Ovary (tissue), 9 donors: Measurements from ENCODE around the gene HBZ. TPM values are rescaled to one million over a fixed set of nuclear protein-coding genes. Genes with fewer than 3 reads are reported as not detected.

Experiments
- DNase-seq, 5 donors: peaks; one replicate each; pipeline ENCODE4 v3.0.0-alpha.2; 2019 to 2020
- H3K27ac ChIP-seq, 2 donors: fragments of 200-600 bp; one replicate each; pipeline versions ENCODE4 v1.5.1 to v1.8.0; 2019 to 2022
- H3K27me3 ChIP-seq: fragments of 200-600 bp; one replicate; pipeline ENCODE4 v1.8.0; 2022
- H3K36me3 ChIP-seq: fragments of 200-600 bp; sonication (generic); one replicate; pipeline ENCODE4 v1.5.1; 2019
- H3K4me1 ChIP-seq: one replicate; pipeline ENCODE4 v1.8.1; 2013; ENCODE audit warnings: mild to moderate bottlenecking, moderate library complexity; ENCODE audit not compliant: insufficient read depth
- H3K4me3 ChIP-seq: fragments of 200-600 bp; sonication (generic); one replicate; pipeline ENCODE4 v1.5.1; 2017
- H3K9me3 ChIP-seq, 2 donors: fragments of 200-600 bp in 1 of 2; sonication (generic) in 1 of 2; one replicate each; pipeline versions ENCODE4 v1.5.1 to v1.8.1; 2013 to 2019; ENCODE audit warnings: mild to moderate bottlenecking in 1 of 2, moderate library complexity in 1 of 2
- EP300 ChIP-seq: sonication (generic); formaldehyde crosslinking; IDR thresholded peaks from one replicate; pipeline ENCODE4 v1.6.1; 2017; ENCODE audit warnings: antibody characterized with exemption
- POLR2A ChIP-seq: fragments of 450-650 bp; IDR thresholded peaks from one replicate; pipeline ENCODE4 v1.6.1; 2017; ENCODE audit warnings: antibody characterized with exemption, mild to moderate bottlenecking, moderate library complexity
- WGBS, 3 donors: extraction: QIAGEN DNeasy Blood & Tissue Kit in 1 of 3; methylation state at CpG; one replicate each; pipeline versions ENCODE4 v1.1.5 to v1.1.7; 2013 to 2017; 5-methylcytosine and 5-hydroxymethylcytosine counted together
- intact Hi-C, 4 donors: fragments of 100-400 bp; cut with DNase I; formaldehyde crosslinking; loops; one replicate each; pipeline versions ENCODE4 v1.11.0 to v1.15.1; 2022 to 2023
- polyA plus RNA-seq, 2 donors: library from polyadenylated mRNA; stranded (reverse); fragments of 200-250 nt in 1 of 2; fragments of 350-450 nt in 1 of 2; fragmentation: Illumina TruSeq in 1 of 2; extraction: RNeasy Lipid Tissue Mini Kit (QIAGEN cat#74804) in 1 of 2; gene quantifications; one replicate each; pipeline ENCODE4 v1.2.3, GENCODE V29; 2013 to 2014
- total RNA-seq, 7 donors: library from RNA; depleted of rRNA in 2 of 7; stranded (reverse); fragments of >200 nt in 2 of 7; fragmentation: NEBNext Ultra II Directional in 3 of 7; extraction: Animal tissue kit (Norgen Biotek cat#: 25700) in 3 of 7; gene quantifications; one replicate each; pipeline versions ENCODE4 v1.1.0 to v1.2.4, GENCODE V29; 2016 to 2023
- TF ChIP-seq, protein P1 (sequence below), 3 donors: fragments of 450-650 bp in 2 of 3; fragments of 200-600 bp in 1 of 3; IDR thresholded peaks; one replicate each; pipeline versions ENCODE4 v1.5.1 to v1.8.0; 2016 to 2022; ENCODE audit warnings: antibody characterized with exemption in 3 of 3, mild to moderate bottlenecking in 1 of 3
- donor health status: DM: no; HTN: no; CAD: no; lungs with moderate emphysema.
- donor health status: DM: no; HTN: no; CAD: no.
- donor health status: Bipolar disorder and iron deficiency.
- donor health status: DM: yes; HTN: yes; CAD: no.
- donor health status: DM: no; HTN: no; CAD: no.
- donor health status: DM: yes; HTN: yes; CAD: no.

Gene HBZ
- total and polyA plus RNA-seq, 9 donors, result 0.28 TPM; not detected in 8

DNA sequence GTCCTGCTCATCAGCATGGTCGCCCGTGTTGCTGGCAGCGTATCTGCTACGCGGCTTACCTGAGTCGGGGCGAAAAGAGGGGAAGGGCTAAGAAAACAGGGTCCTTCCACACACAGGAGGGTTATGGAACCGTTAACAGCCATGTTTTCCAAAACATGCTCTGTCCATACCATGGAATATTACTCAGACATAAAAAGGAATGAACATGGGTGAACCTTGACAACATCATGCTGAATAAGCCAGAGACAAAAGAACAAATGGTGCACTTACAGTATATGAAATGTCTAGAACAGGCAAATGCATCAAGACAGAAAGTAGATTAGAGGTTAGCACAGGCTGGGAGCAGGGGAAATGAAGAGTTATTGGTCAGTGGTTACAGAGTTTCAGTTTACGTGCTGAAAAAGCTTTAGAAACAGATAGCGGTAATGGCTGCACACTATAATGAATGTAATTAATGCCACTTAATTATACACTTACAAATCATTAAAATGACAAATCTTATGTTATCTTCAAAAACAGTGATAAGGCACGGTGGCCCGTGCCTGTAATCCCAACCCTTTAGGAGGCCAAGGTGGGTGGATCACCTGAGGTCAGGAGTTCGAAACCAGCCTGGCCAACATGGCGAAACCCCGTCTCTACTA lies 21.8 kb upstream of the HBZ start:
- no peak for DNase-seq
- Histone ChIP-seq H3K27me3 (no peaks in the 10 kb centered on the region), H3K27ac (no peak overlapping the region), H3K36me3 (no peaks in the 10 kb centered on the region), H3K4me3 (no peak overlapping the region), H3K9me3 (no peaks in the 10 kb centered on the region), H3K4me1 (peaks cover 7% of the 10 kb centered on the region)
- intact Hi-C loops, result no loop called here
- TF ChIP-seq POLR2A, result no peak
- no peak for TF ChIP-seq EP300
- TF ChIP-seq, protein P1, sequence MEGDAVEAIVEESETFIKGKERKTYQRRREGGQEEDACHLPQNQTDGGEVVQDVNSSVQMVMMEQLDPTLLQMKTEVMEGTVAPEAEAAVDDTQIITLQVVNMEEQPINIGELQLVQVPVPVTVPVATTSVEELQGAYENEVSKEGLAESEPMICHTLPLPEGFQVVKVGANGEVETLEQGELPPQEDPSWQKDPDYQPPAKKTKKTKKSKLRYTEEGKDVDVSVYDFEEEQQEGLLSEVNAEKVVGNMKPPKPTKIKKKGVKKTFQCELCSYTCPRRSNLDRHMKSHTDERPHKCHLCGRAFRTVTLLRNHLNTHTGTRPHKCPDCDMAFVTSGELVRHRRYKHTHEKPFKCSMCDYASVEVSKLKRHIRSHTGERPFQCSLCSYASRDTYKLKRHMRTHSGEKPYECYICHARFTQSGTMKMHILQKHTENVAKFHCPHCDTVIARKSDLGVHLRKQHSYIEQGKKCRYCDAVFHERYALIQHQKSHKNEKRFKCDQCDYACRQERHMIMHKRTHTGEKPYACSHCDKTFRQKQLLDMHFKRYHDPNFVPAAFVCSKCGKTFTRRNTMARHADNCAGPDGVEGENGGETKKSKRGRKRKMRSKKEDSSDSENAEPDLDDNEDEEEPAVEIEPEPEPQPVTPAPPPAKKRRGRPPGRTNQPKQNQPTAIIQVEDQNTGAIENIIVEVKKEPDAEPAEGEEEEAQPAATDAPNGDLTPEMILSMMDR (IDR thresholded peaks at IDR 0.05), result no peak
- 89 to 93% (median 90%) methylated on average over 15 of the region's 15 CpGs for WGBS, 3 donors

DNA sequence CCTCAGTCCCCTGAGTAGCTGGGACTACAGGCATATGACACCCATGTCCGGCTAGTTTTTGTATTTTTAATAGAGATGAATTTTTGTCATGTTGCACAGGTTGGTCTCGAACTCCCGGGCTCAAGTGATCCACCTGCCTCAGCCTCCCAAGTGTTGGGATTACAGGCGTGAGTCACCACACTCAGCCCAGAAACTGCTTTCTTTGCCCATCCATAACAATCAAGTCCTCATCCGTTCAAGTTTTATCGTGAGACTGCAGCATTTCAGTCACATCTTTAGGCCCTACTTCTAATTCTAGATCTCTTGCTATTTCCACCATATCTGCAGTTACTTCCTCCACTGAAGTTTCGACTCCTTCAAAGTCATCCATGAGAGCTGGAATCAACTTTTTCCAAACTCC lies 20.3 kb upstream of the HBZ start:
- Histone ChIP-seq H3K4me3 (no peak overlapping the region), H3K27ac (no peak overlapping the region), H3K27me3 (no peaks in the 10 kb centered on the region), H3K4me1 (peaks cover 7% of the 10 kb centered on the region), H3K9me3 (no peaks in the 10 kb centered on the region), H3K36me3 (no peaks in the 10 kb centered on the region)
- intact Hi-C loops, result no loop called here
- 94 to 98% (median 95%) methylated on average over 7 of the region's 7 CpGs for WGBS, 3 donors
- no peak for DNase-seq
- TF ChIP-seq POLR2A, result no peak
- TF ChIP-seq, protein P1 (IDR thresholded peaks at IDR 0.05), result no peak
- no peak for TF ChIP-seq EP300

DNA sequence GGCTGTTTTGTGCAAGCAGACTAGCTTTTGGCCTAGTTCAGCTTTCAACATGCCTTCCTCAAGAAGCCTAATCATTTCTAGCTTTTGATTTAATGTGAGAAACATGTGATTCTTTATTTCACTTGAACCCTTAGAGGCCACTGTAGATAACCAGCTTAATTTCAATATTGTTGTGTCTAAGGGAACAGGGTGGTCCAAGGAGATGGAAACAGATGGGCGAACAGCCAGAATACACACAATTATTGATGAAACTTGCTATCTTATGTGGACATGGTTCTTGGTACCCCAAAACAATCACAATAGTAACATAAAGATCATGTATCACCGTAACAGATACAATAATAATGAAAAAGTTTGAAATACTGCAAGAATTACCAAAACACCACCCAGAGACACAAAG lies 18.7 kb upstream of the HBZ start:
- intact Hi-C loops, result no loop called here
- Histone ChIP-seq H3K4me1 (peaks cover 10% of the 10 kb centered on the region), H3K27me3 (no peaks in the 10 kb centered on the region), H3K36me3 (no peaks in the 10 kb centered on the region), H3K4me3 (no peak overlapping the region), H3K9me3 (no peaks in the 10 kb centered on the region), H3K27ac (no peak overlapping the region)
- WGBS, 3 donors, result 33 to 53% (median 51%) methylated on average over 2 of the region's 2 CpGs
- no peak for DNase-seq
- no peak for TF ChIP-seq POLR2A

DNA sequence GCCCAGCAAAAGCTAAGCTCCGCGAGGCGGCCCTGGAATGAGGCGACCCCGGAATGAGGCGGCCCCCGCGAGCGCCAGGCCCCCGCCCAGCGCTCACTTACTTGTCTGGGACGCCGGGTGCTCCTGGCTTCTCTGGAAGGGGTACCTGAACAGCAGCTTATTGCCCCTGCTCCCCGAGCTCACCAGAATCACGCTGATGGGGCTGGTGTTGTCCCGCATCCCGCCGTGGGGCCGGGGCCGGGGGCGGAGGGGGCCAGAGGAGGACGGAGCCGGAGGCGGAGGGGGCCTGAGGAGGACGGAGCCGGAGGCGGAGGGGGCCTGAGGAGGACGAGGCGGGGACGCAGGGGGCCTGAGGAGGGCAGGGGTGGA lies 14.4 kb upstream of the HBZ start:
- Histone ChIP-seq H3K36me3 (no peaks in the 10 kb centered on the region), H3K4me3 (peak overlapping the region; percentile 58), H3K27ac (peak overlapping the region; percentile 22 to 58), H3K4me1 (peaks cover 9% of the 10 kb centered on the region), H3K27me3 (no peaks in the 10 kb centered on the region), H3K9me3 (no peaks in the 10 kb centered on the region)
- DNase-seq, result peak; percentile 24 to 66 (median 60)
- no peak for TF ChIP-seq EP300
- WGBS, 3 donors, result 0 to 1% (median 0%) methylated on average over 14 to 30 of the region's 30 CpGs
- intact Hi-C loops, result no loop called here

DNA sequence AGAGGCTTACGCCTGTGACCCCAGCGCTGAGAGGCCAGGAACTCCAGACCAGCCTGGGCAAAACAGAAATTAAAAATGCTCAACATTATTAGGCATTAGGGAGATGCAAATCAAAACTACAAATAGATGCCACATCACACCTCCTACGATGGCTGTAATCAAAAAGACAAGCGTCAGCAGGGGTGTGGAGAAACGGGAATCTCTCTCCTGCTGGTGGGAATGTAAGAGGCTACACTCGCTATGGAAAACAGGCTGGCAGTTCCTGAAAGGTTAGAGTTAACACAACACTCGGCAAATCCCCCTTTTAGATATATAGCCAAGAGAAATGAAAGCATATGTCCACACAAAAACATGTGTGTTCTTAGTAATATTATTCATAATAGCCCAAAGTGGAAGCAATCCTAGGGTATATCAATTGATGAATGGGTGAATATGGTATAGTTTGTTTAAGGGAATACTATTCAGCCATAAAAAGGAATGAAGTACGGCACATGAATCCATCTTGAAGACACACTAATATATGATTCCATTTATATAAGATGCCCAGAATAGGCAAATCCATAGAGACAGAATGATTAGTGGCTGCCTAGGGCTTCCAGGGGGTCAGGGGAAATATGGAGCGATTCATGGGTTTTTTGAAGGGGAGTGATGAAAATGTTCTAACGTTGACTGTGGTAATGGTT lies 12.1 kb upstream of the HBZ start:
- DNase-seq, result no peak
- TF ChIP-seq POLR2A, result no peak
- TF ChIP-seq EP300, result no peak
- TF ChIP-seq, protein P1 (IDR thresholded peaks at IDR 0.05), result no peak
- H3K27me3 ChIP-seq, result no peaks in the 10 kb centered on the region
- peaks cover 3% of the 10 kb centered on the region for H3K4me1 ChIP-seq
- no peaks in the 10 kb centered on the region for H3K36me3 ChIP-seq
- H3K9me3 ChIP-seq, result no peaks in the 10 kb centered on the region
- intact Hi-C loops, result no loop called here
- no peak overlapping the region for H3K27ac ChIP-seq
- no peak overlapping the region for H3K4me3 ChIP-seq
- WGBS, 3 donors, result 46 to 62% (median 56%) methylated on average over 10 of the region's 10 CpGs
